ENCODE measurements around the gene CYP4F22.

Gene CYP4F22

GRCh38 chr19:15464394-15465385 lies 43.6 kb upstream of the CYP4F22 start, which contains the start of gene RASAL3:
Gene RASAL3, minus strand, starts transcription at chr19:15464544. Its CDS starts 186 bp downstream, at chr19:15464358.
- H3K9me3 ChIP-seq (replicated peaks; ENCODE audit: insufficient read depth, low read length) = no peaks in the 10 kb centered on the region
- H3F3A ChIP-seq (ENCODE audit: insufficient read depth, low read length) = peaks cover 29% of the 10 kb centered on the region
- TF ChIP-seq EZH2 (optimal IDR thresholded peaks at IDR 0.05; ENCODE audit: low read depth, low read length) = no peak
- no peak for TF ChIP-seq EZH2phosphoT487 (IDR thresholded peaks at IDR 0.05; ENCODE audit: low read length)
- TF ChIP-seq CTCF (IDR thresholded peaks at IDR 0.05; ENCODE audit: low read length) = no peak
- H2AFZ ChIP-seq (ENCODE audit: low read length) = peak within 1 kb of the TSS; percentile 69
- peaks cover 48% of the 10 kb centered on the region for H3K79me2 ChIP-seq (ENCODE audit: low read length)
- H3K9ac ChIP-seq (ENCODE audit: low read length) = peak within 1 kb of the TSS; percentile 88
- H3K4me3 ChIP-seq (ENCODE audit: low read length) = peak within 1 kb of the TSS; percentile 84
- H4K20me1 ChIP-seq (ENCODE audit: insufficient read depth, low read length) = no peaks in the 10 kb centered on the region
- no peaks in the 10 kb centered on the region; the same call in 1 of the 2 replicates for H3K36me3 ChIP-seq (replicated peaks; ENCODE audit: insufficient read depth, low read length)
- DNase-seq = peak; percentile 73
- no peaks in the 10 kb centered on the region for H3K9me2 ChIP-seq (replicated peaks; ENCODE audit: insufficient read depth, low read length)
- peaks cover 24% of the 10 kb centered on the region for H3K4me1 ChIP-seq (ENCODE audit: low read length)
- H3K4me2 ChIP-seq (ENCODE audit: low read depth, low read length) = peak within 1 kb of the TSS; percentile 77
- H3K27ac ChIP-seq (ENCODE audit: low read length) = peak within 1 kb of the TSS; percentile 81; the same call in 1 of the 2 replicates
- no peaks in the 10 kb centered on the region for H3K27me3 ChIP-seq (replicated peaks; ENCODE audit: insufficient read depth, low read length)

GRCh38 chr19:15466851-15467733 lies 41.2 kb upstream of the CYP4F22 start:
- H3K27ac ChIP-seq (ENCODE audit: low read length) = peak overlapping the region; percentile 88
- H3K4me3 ChIP-seq (ENCODE audit: low read length) = no peak overlapping the region
- H3K79me2 ChIP-seq (ENCODE audit: low read length) = peaks cover 30% of the 10 kb centered on the region
- no peak for TF ChIP-seq CTCF (IDR thresholded peaks at IDR 0.05; ENCODE audit: low read length)
- TF ChIP-seq EZH2phosphoT487 (IDR thresholded peaks at IDR 0.05; ENCODE audit: low read length) = no peak
- TF ChIP-seq EZH2 (optimal IDR thresholded peaks at IDR 0.05; ENCODE audit: low read depth, low read length) = no peak
- no peaks in the 10 kb centered on the region for H3K9me2 ChIP-seq (replicated peaks; ENCODE audit: insufficient read depth, low read length)
- no peaks in the 10 kb centered on the region for H3K36me3 ChIP-seq (replicated peaks; ENCODE audit: insufficient read depth, low read length)
- peak overlapping the region; percentile 30 for H3K4me2 ChIP-seq (ENCODE audit: low read depth, low read length)
- no peaks in the 10 kb centered on the region for H4K20me1 ChIP-seq (ENCODE audit: insufficient read depth, low read length)
- H3K9ac ChIP-seq (ENCODE audit: low read length) = peak overlapping the region; percentile 10; the same call in 1 of the 2 replicates
- peaks cover 29% of the 10 kb centered on the region for H3F3A ChIP-seq (ENCODE audit: insufficient read depth, low read length)
- peaks cover 24% of the 10 kb centered on the region for H3K4me1 ChIP-seq (ENCODE audit: low read length)
- peak overlapping the region; percentile 6; the same call in 1 of the 2 replicates for H2AFZ ChIP-seq (ENCODE audit: low read length)
- H3K9me3 ChIP-seq (replicated peaks; ENCODE audit: insufficient read depth, low read length) = no peaks in the 10 kb centered on the region
- H3K27me3 ChIP-seq (replicated peaks; ENCODE audit: insufficient read depth, low read length) = no peaks in the 10 kb centered on the region
- DNase-seq = peak; percentile 94

- H3K9me3 ChIP-seq (replicated peaks; ENCODE audit: insufficient read depth, low read length) = no peaks in the 10 kb centered on the region
- no peaks in the 10 kb centered on the region for H3K36me3 ChIP-seq (replicated peaks; ENCODE audit: insufficient read depth, low read length)
- no peak for DNase-seq
- no peak for TF ChIP-seq EZH2phosphoT487 (IDR thresholded peaks at IDR 0.05; ENCODE audit: low read length)
- no peaks in the 10 kb centered on the region for H4K20me1 ChIP-seq (ENCODE audit: insufficient read depth, low read length)
- no peak overlapping the region for H3K9ac ChIP-seq (ENCODE audit: low read length)
- H3K4me2 ChIP-seq (ENCODE audit: low read depth, low read length) = peak overlapping the region; percentile 30; the same call in 1 of the 2 replicates
- no peaks in the 10 kb centered on the region for H3K27me3 ChIP-seq (replicated peaks; ENCODE audit: insufficient read depth, low read length)
- peaks cover 24% of the 10 kb centered on the region for H3K79me2 ChIP-seq (ENCODE audit: low read length)
- H3K27ac ChIP-seq (ENCODE audit: low read length) = peak overlapping the region; percentile 88; the same call in 1 of the 2 replicates
- H3K4me3 ChIP-seq (ENCODE audit: low read length) = no peak overlapping the region
- peaks cover 24% of the 10 kb centered on the region for H3K4me1 ChIP-seq (ENCODE audit: low read length)
- H3K9me2 ChIP-seq (replicated peaks; ENCODE audit: insufficient read depth, low read length) = no peaks in the 10 kb centered on the region
- H3F3A ChIP-seq (ENCODE audit: insufficient read depth, low read length) = peaks cover 29% of the 10 kb centered on the region
- H2AFZ ChIP-seq (ENCODE audit: low read length) = no peak overlapping the region
Measured at GRCh38 chr19:15467734-15468214, 40.6 kb upstream of the CYP4F22 start.
